Kidney epithelial cell (primary cell): ENCODE results near the gene AGBL1. TPM values are rescaled to one million over a fixed set of nuclear protein-coding genes. Genes with fewer than 3 reads are reported as not detected.
A peak's percentile ranks its signal among the peaks of the same experiment; 100 is the strongest.

ENCODE experiments used
- DNase-seq: peaks from one replicate; pipeline ENCODE4 v3.0.0-alpha.2; 2010; ENCODE audit warnings: low read depth
- H3K27me3 ChIP-seq: 2 replicates; pipeline ENCODE4 v1.6.0; 2011; ENCODE audit warnings: low read length; ENCODE audit not compliant: control insufficient read depth, insufficient read depth
- H3K36me3 ChIP-seq: 2 replicates; pipeline ENCODE4 v1.5.1; 2011; ENCODE audit warnings: low read length; ENCODE audit not compliant: control insufficient read depth, insufficient read depth
- H3K4me3 ChIP-seq: 2 replicates; pipeline ENCODE4 v1.5.1; 2011; ENCODE audit warnings: low read depth, mild to moderate bottlenecking, control low read depth, low read length
- CTCF ChIP-seq: IDR thresholded peaks from 2 replicates; pipeline ENCODE4 v1.5.1; 2011; ENCODE audit warnings: mild to moderate bottlenecking, moderate library complexity, low read length, control low read depth, inconsistent platforms; ENCODE audit not compliant: insufficient read depth, poor library complexity, severe bottlenecking
- total RNA-seq: library from RNA; depleted of rRNA; stranded (reverse); fragments of >200 nt; gene quantifications from 2 replicates; pipeline ENCODE4 v1.2.3, GENCODE V29; 2015

Gene AGBL1
- total RNA-seq, 1 donor from 2014 or later = not detected

- Histone ChIP-seq H3K36me3 (no peaks in the 10 kb centered on the region), H3K27me3 (no peaks in the 10 kb centered on the region), H3K4me3 (no peak overlapping the region)
- DNase-seq = no peak
- no peak for TF ChIP-seq CTCF
Measured at GRCh38 chr15:86905625-86906256, 826.1 kb downstream of the AGBL1 start.

- H3K36me3 ChIP-seq = no peaks in the 10 kb centered on the region
- H3K27me3 ChIP-seq = no peaks in the 10 kb centered on the region
- H3K4me3 ChIP-seq = no peak overlapping the region
- DNase-seq = peak; percentile 14
- no peak for TF ChIP-seq CTCF
Measured at GRCh38 chr15:86906376-86906775, 826.7 kb downstream of the AGBL1 start.

GRCh38 chr15:86911022-86911421 is 831.4 kb downstream of the AGBL1 start:
- Histone ChIP-seq H3K4me3 (no peak overlapping the region), H3K36me3 (no peaks in the 10 kb centered on the region), H3K27me3 (no peaks in the 10 kb centered on the region)
- TF ChIP-seq CTCF = no peak
- no peak for DNase-seq

GRCh38 chr15:86912661-86913060 is 833.0 kb downstream of the AGBL1 start:
- Histone ChIP-seq H3K36me3 (no peaks in the 10 kb centered on the region), H3K4me3 (no peak overlapping the region), H3K27me3 (no peaks in the 10 kb centered on the region)
- no peak for TF ChIP-seq CTCF
- DNase-seq = no peak

GRCh38 chr15:86915811-86916331 is 836.2 kb downstream of the AGBL1 start:
- peak; percentile 54 for TF ChIP-seq CTCF
- H3K4me3 ChIP-seq = no peak overlapping the region
- peak; percentile 25 for DNase-seq
- H3K36me3 ChIP-seq = no peaks in the 10 kb centered on the region
- H3K27me3 ChIP-seq = no peaks in the 10 kb centered on the region
